ENCODE data around the gene PLPPR1.

The PLPPR1 gene

GRCh38 chr9:101063192-101063591 lies 34.7 kb downstream of the PLPPR1 start:
- in situ Hi-C loops (cut with HindIII; ENCODE audit: low pct_unique_long_range_greater_than_20kb, low sequenced_read_pairs), result no loop called here
- TF ChIP-seq JUND (IDR thresholded peaks at IDR 0.05; ENCODE audit: low read depth), result no peak
- no peak for DNase-seq (ENCODE audit: low read depth in 1 of 2, low spot score in 1 of 2)

GRCh38 chr9:101064206-101064605 lies 35.7 kb downstream of the PLPPR1 start:
- no peak for TF ChIP-seq JUND (IDR thresholded peaks at IDR 0.05; ENCODE audit: low read depth)
- in situ Hi-C loops (cut with HindIII; ENCODE audit: low pct_unique_long_range_greater_than_20kb, low sequenced_read_pairs), result no loop called here
- no peak for DNase-seq (ENCODE audit: low read depth in 1 of 2, low spot score in 1 of 2)

GRCh38 chr9:101065930-101066329 lies 37.4 kb downstream of the PLPPR1 start:
- in situ Hi-C loops (cut with HindIII; ENCODE audit: low pct_unique_long_range_greater_than_20kb, low sequenced_read_pairs), result no loop called here
- no peak for TF ChIP-seq JUND (IDR thresholded peaks at IDR 0.05; ENCODE audit: low read depth)
- DNase-seq (ENCODE audit: low read depth in 1 of 2, low spot score in 1 of 2), result no peak

DNA sequence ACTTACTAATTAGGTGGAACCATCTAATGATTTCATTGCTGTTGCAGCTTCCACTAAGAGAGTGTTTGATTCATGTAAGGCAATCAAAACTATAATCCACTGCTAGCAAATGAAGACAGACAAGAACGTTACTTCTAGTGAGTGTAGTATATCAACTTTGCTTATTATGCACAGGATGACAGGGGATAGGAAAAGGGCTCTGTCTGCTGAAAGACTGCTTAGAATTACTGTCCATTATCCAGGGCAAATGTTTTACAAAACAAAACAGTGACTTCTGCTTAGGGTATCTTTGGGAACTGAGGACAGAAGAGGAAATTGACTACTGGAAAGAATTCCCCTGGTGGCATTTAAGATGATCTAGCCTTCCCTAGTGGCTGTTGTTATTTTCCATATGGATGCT lies 40.2 kb downstream of the PLPPR1 start:
- no peak for DNase-seq (ENCODE audit: low read depth in 1 of 2, low spot score in 1 of 2)
- in situ Hi-C loops (cut with HindIII; ENCODE audit: low pct_unique_long_range_greater_than_20kb, low sequenced_read_pairs), result no loop called here
- TF ChIP-seq JUND (IDR thresholded peaks at IDR 0.05; ENCODE audit: low read depth), result no peak

GRCh38 chr9:101072259-101072658 lies 43.7 kb downstream of the PLPPR1 start:
- in situ Hi-C loops (cut with HindIII; ENCODE audit: low pct_unique_long_range_greater_than_20kb, low sequenced_read_pairs), result no loop called here

DNA sequence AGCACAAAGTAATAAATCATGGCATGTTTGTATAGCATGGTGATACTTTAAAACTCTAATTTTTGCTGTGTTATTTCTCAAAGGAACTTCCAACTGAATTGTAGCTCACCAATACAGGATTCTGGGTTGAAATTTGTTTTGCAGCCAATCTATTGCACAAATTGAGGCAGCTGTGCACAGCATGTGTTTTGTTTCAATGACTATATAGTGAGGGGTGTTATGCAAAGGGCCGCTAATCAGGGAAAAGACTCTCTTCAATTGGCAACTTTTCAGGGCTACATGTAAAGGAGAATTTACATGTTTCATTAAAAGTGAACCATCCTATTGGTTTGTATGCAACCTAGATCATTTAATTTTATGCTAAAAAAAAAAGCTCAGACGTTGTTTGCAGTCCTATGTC lies 44.6 kb downstream of the PLPPR1 start:
- no peak for DNase-seq (ENCODE audit: low read depth in 1 of 2, low spot score in 1 of 2)
- TF ChIP-seq JUND (IDR thresholded peaks at IDR 0.05; ENCODE audit: low read depth), result no peak
- in situ Hi-C loops (cut with HindIII; ENCODE audit: low pct_unique_long_range_greater_than_20kb, low sequenced_read_pairs), result no loop called here

More at GRCh38 chr9:101072259-101072658, 43.7 kb downstream of the PLPPR1 start:
- no peak for DNase-seq (ENCODE audit: low read depth in 1 of 2, low spot score in 1 of 2)
- no peak for TF ChIP-seq JUND (IDR thresholded peaks at IDR 0.05; ENCODE audit: low read depth)

- TF ChIP-seq JUND (IDR thresholded peaks at IDR 0.05; ENCODE audit: low read depth), result no peak
- in situ Hi-C loops (cut with HindIII; ENCODE audit: low pct_unique_long_range_greater_than_20kb, low sequenced_read_pairs), result no loop called here
- DNase-seq (ENCODE audit: low read depth in 1 of 2, low spot score in 1 of 2), result no peak
These were observed 53.1 kb downstream of the PLPPR1 start for GRCh38 chr9:101081641-101082040.

GRCh38 chr9:101083448-101084202 lies 55.1 kb downstream of the PLPPR1 start:
- DNase-seq (ENCODE audit: low read depth in 1 of 2, low spot score in 1 of 2), result no peak
- in situ Hi-C loops (cut with HindIII; ENCODE audit: low pct_unique_long_range_greater_than_20kb, low sequenced_read_pairs), result no loop called here
- no peak for TF ChIP-seq JUND (IDR thresholded peaks at IDR 0.05; ENCODE audit: low read depth)

- DNase-seq (ENCODE audit: low read depth in 1 of 2, low spot score in 1 of 2), result no peak
- in situ Hi-C loops (cut with HindIII; ENCODE audit: low pct_unique_long_range_greater_than_20kb, low sequenced_read_pairs), result no loop called here
- TF ChIP-seq JUND (IDR thresholded peaks at IDR 0.05; ENCODE audit: low read depth), result no peak
These were observed 58.9 kb downstream of the PLPPR1 start for GRCh38 chr9:101087426-101087825.

- in situ Hi-C loops (cut with HindIII; ENCODE audit: low pct_unique_long_range_greater_than_20kb, low sequenced_read_pairs), result no loop called here
- TF ChIP-seq JUND (IDR thresholded peaks at IDR 0.05; ENCODE audit: low read depth), result no peak
- DNase-seq (ENCODE audit: low read depth in 1 of 2, low spot score in 1 of 2), result no peak
These were observed 64.4 kb downstream of the PLPPR1 start for GRCh38 chr9:101092922-101093321.

DNA sequence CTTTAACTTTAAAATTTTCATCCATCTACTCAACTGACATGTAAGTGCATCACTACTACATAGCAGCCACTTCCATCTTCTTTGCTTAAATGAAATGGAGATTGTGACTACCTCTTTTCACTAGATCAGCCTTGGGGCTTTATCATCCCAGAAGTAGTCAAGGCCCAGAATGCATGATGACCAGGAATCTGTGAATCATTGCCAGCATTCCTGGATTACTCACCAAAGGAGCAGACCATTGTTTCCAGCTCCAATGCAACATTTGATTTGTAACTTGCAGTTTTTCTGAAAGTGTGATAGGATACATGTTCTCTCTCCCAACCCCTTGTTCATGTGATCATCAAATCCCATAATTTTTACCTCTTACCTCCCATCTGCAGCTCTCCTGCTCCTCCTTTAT lies 65.1 kb downstream of the PLPPR1 start:
- DNase-seq (ENCODE audit: low read depth in 1 of 2, low spot score in 1 of 2), result no peak
- in situ Hi-C loops (cut with HindIII; ENCODE audit: low pct_unique_long_range_greater_than_20kb, low sequenced_read_pairs), result no loop called here
- TF ChIP-seq JUND (IDR thresholded peaks at IDR 0.05; ENCODE audit: low read depth), result no peak

GRCh38 chr9:101094686-101095085 lies 66.2 kb downstream of the PLPPR1 start:
- no peak for TF ChIP-seq JUND (IDR thresholded peaks at IDR 0.05; ENCODE audit: low read depth)
- DNase-seq (ENCODE audit: low read depth in 1 of 2, low spot score in 1 of 2), result no peak
- in situ Hi-C loops (cut with HindIII; ENCODE audit: low pct_unique_long_range_greater_than_20kb, low sequenced_read_pairs), result no loop called here

DNA sequence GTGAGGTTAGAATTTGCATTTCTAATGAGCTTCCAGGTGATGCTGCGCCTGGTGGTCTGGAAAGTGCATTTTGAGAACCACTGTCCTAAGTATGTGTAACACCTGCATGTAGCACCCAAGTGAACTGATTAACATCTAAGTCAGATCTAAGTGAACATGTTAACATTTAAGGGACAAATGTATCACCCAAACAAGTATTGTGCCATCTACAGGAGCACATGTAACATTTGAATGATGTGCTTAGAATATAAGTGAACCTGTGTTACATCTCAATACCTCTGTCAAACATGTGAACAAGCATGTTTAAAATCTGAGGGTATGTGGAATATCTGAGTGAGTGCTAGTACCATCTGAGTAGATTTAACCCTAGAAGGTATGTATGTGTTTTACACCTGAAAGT lies 68.7 kb downstream of the PLPPR1 start:
- DNase-seq (ENCODE audit: low read depth in 1 of 2, low spot score in 1 of 2), result no peak
- no peak for TF ChIP-seq JUND (IDR thresholded peaks at IDR 0.05; ENCODE audit: low read depth)
- in situ Hi-C loops (cut with HindIII; ENCODE audit: low pct_unique_long_range_greater_than_20kb, low sequenced_read_pairs), result no loop called here

- in situ Hi-C loops (cut with HindIII; ENCODE audit: low pct_unique_long_range_greater_than_20kb, low sequenced_read_pairs), result no loop called here
- DNase-seq (ENCODE audit: low read depth in 1 of 2, low spot score in 1 of 2), result no peak
- no peak for TF ChIP-seq JUND (IDR thresholded peaks at IDR 0.05; ENCODE audit: low read depth)
These were observed 69.9 kb downstream of the PLPPR1 start for GRCh38 chr9:101098392-101098791.

All from T47D (cell line).